ENCODE results near the gene PANX2.

Gene PANX2

GRCh38 chr22:50216055-50216683 lies 45.6 kb downstream of the PANX2 start:
- DNase-seq, result no peak

- DNase-seq, result no peak
Observed at GRCh38 chr22:50216684-50217520, 46.4 kb downstream of the PANX2 start.

GRCh38 chr22:50217543-50218152 lies 47.1 kb downstream of the PANX2 start:
- no peak for DNase-seq

GRCh38 chr22:50218153-50218995 lies 47.8 kb downstream of the PANX2 start:
- DNase-seq, result no peak

- DNase-seq, result no peak
Observed at GRCh38 chr22:50218996-50219727, 48.6 kb downstream of the PANX2 start.

- DNase-seq, result no peak
Observed at GRCh38 chr22:50219800-50220602, 49.5 kb downstream of the PANX2 start.

GRCh38 chr22:50220603-50221409 lies 50.3 kb downstream of the PANX2 start:
- no peak for DNase-seq

- DNase-seq, result no peak
Observed at GRCh38 chr22:50221410-50222300, 51.1 kb downstream of the PANX2 start.

GRCh38 chr22:50222508-50222907 lies 52.0 kb downstream of the PANX2 start:
- DNase-seq, result no peak

GRCh38 chr22:50224071-50224470 lies 53.5 kb downstream of the PANX2 start:
- DNase-seq, result no peak

- no peak for DNase-seq
Observed at GRCh38 chr22:50225200-50225969, 54.9 kb downstream of the PANX2 start.

- DNase-seq, result no peak
Observed at GRCh38 chr22:50226063-50226874, 55.7 kb downstream of the PANX2 start.

GRCh38 chr22:50226875-50227165 lies 56.3 kb downstream of the PANX2 start:
- DNase-seq, result no peak

GRCh38 chr22:50227579-50228215 lies 57.2 kb downstream of the PANX2 start:
- no peak for DNase-seq

- no peak for DNase-seq
Observed at GRCh38 chr22:50228366-50228765, 57.8 kb downstream of the PANX2 start.

GRCh38 chr22:50229370-50229769 lies 58.8 kb downstream of the PANX2 start:
- DNase-seq, result no peak

All from activated T-cell treated with anti-CD3 and anti-CD28 coated beads, Interleukin-2, amount 50 U/mL, for 1 hour (primary cell).